Suprapubic skin (tissue), 4 donors: ENCODE measurements around the gene CCDC172.

Experiments used
- POLR2A ChIP-seq, 2 donors: fragments of 450-650 bp; IDR thresholded peaks; one replicate each; pipeline ENCODE4 v1.6.1; 2017; ENCODE audit warnings: antibody characterized with exemption in 2 of 2, mild to moderate bottlenecking in 2 of 2, moderate library complexity in 2 of 2
- POLR2AphosphoS5 ChIP-seq, 3 donors: sonication (generic); formaldehyde crosslinking; IDR thresholded peaks; one replicate each; pipeline ENCODE4 v1.6.1; 2017; ENCODE audit warnings: antibody characterized with exemption in 3 of 3

DNA sequence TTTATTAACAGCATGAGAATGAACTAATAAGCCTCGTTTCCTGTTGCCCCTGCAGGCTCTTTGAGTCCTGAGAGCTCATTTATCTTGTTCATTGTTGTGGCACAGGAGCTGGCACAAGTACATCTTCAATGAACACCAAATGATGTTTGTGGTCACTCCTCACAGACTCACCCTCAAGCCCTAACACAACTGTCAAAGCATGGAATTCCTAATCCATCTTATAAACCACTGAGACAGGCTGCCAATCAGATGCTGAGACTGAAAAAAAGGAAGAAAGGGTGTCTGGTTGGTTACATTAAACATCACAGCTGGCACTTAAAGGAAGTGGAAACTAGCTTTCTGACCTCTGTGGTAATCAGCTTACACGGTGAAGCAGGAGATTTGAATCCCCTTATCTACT lies 7.7 kb upstream of the CCDC172 start:
- no peak for TF ChIP-seq POLR2A (IDR thresholded peaks at IDR 0.05)
- TF ChIP-seq POLR2AphosphoS5 (IDR thresholded peaks at IDR 0.05) = no peak
